NK-92 (cell line): ENCODE results near the gene ZNHIT1.
A peak's percentile ranks its signal among the peaks of the same experiment; 100 is the strongest.
"Not testable (repeated sequence)": the region's sequence is repeated elsewhere in the genome, so short reads cannot be mapped to it uniquely, and the experiment has no call there.

Experiments
- DNase-seq: peaks from one replicate; lab custom pipeline; 2025; ENCODE audit not compliant: unreplicated experiment; lab: John Stamatoyannopoulos, UW

ZNHIT1 gene

GRCh38 chr7:101240226-101241014 is 22.5 kb downstream of the ZNHIT1 start:
- DNase-seq = no peak

GRCh38 chr7:101241015-101241363 is 23.0 kb downstream of the ZNHIT1 start:
- no peak for DNase-seq

GRCh38 chr7:101241443-101242349 is 23.7 kb downstream of the ZNHIT1 start:
- no peak for DNase-seq

- DNase-seq = no peak
Measured at GRCh38 chr7:101243646-101244374, 25.8 kb downstream of the ZNHIT1 start.

GRCh38 chr7:101244375-101245146 is 26.6 kb downstream of the ZNHIT1 start, which contains the start of gene FIS1:
Gene FIS1 (minus strand): TSS chr7:101245081. CDS start chr7:101245004, 77 bp downstream.
- peak; percentile 41 for DNase-seq

GRCh38 chr7:101245147-101245668 is 27.2 kb downstream of the ZNHIT1 start:
- no peak for DNase-seq

GRCh38 chr7:101248276-101248675 is 30.3 kb downstream of the ZNHIT1 start:
- no peak for DNase-seq

GRCh38 chr7:101250324-101250723 is 32.4 kb downstream of the ZNHIT1 start:
- DNase-seq = no peak

- DNase-seq = peak; percentile 94
Measured at GRCh38 chr7:101251871-101252659, 34.1 kb downstream of the ZNHIT1 start.

- DNase-seq = not testable (repeated sequence)
Measured at GRCh38 chr7:101253199-101253598, 35.2 kb downstream of the ZNHIT1 start.

- DNase-seq = no peak
Measured at GRCh38 chr7:101255796-101256195, 37.8 kb downstream of the ZNHIT1 start.

GRCh38 chr7:101258243-101258731 is 40.3 kb downstream of the ZNHIT1 start:
- DNase-seq = no peak

GRCh38 chr7:101264102-101264706 is 46.2 kb downstream of the ZNHIT1 start:
- not testable (repeated sequence) for DNase-seq

GRCh38 chr7:101265622-101266516 is 47.9 kb downstream of the ZNHIT1 start:
- no peak for DNase-seq

GRCh38 chr7:101269664-101270063 is 51.7 kb downstream of the ZNHIT1 start:
- no peak for DNase-seq

- no peak for DNase-seq
Measured at GRCh38 chr7:101271021-101271420, 53.1 kb downstream of the ZNHIT1 start.

GRCh38 chr7:101273206-101273605 is 55.2 kb downstream of the ZNHIT1 start:
- no peak for DNase-seq
